Retina (tissue), 1 donor: ENCODE results near the gene TMEM116.
"Not testable (repeated sequence)": the region's sequence is repeated elsewhere in the genome, so short reads cannot be mapped to it uniquely, and the experiment has no call there.

ENCODE experiments used
- DNase-seq: peaks from one replicate; pipeline ENCODE4 v3.0.0-alpha.2; 2016

TMEM116 gene

DNA sequence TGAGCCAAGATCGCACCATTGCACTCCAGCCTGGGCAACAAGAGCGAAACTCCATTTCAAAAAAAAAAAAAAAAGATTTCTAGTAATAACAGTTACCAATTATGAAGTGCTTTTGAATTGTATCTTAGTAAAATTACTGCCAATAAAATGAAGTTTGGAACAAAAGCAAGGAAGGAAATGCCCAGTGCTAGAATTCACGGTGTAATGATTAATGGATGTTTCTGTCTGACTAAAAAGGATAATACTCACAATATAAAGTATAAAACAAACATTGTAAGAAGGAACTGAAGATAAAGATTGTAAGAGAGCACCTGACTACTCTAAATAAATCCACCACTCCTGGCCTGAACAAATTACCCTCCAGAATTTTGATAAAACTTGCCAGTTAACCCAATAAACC lies 4.0 kb downstream of the TMEM116 start:
- DNase-seq: no peak

DNA sequence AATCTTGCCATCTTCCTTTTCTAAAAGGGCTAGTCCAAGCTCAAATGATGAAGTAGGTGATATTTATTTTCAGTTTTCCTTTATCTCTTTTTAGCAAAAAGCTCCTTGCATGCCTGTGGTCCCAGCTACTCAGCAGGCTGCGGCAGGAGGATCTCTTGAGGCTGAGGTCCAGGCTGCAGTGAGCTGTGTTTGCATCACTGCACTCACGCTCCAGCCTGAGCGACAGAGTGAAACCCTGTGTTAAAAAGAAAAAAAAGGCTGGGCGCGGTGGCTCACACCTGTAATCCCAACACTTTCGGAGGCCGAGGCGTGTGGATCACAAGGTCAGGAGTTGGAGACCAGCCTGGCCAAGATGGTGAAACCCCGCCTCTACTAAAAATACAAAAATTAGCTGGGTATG lies 5.0 kb downstream of the TMEM116 start:
- DNase-seq: peak; percentile 7

DNA sequence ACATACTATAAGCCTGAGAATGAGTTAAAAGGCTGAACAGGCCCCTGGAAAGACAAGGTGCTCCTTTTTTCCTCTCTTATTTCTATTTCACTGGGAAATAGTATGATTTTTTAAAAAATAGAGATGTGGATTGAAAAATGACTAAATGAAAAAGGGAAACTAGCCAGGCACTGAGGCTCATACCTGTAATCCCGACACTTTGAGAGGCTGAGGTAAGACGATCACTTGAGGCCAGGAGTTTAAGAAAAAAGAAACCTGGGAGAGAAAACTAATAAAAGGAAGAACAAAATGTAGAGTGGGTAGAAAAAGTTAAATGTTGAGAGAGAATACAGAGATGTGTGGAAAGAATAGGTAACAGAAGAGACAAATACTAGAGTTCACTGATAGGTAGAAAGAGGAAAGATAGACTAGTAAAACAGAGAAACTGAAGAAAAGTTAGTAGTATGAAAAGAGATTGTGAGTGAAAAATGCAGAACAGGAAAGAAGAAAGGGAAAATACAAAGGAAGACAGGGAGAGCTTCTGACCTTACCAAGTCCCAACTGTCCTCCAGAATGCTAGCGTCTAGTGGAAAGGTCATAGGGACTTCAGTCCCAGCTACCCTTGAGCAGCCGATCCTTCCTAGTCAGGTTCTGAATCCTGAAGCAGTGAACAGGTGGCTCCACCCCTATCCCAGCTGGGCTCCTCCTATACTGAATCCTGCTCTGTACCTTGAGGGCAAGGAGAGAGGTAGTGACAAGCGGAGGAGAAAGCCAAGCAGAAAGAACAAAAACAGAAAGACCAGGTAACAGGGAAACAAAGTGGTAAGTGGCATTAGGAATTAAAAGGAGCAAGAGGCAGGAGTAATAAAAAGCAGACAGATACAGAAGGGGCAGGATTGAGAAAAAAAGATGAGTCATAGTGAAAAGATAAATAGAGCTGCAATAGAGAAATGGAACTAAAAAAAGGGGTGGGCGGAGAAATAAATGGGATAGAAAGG lies 7.3 kb downstream of the TMEM116 start:
- DNase-seq: no peak

DNA sequence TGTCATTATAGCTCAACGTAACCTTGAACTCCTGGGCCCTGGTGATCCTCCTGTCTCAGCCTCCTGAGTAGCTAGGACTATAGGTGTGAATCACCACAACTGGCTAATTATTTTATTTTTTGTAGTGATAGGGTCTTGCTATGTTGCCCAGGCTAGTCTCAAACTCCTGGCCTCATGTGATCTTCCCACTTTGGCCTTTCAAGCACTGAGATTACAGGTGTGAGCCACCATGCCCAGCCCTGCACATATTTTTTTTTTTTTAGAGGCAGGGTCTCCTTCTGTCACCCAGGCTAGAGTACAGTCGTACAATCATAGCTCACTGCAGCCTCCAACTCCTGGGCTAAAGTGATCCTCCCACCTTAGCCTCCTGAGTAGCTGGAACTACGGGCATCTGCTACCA lies 8.9 kb downstream of the TMEM116 start:
- no peak for DNase-seq

DNA sequence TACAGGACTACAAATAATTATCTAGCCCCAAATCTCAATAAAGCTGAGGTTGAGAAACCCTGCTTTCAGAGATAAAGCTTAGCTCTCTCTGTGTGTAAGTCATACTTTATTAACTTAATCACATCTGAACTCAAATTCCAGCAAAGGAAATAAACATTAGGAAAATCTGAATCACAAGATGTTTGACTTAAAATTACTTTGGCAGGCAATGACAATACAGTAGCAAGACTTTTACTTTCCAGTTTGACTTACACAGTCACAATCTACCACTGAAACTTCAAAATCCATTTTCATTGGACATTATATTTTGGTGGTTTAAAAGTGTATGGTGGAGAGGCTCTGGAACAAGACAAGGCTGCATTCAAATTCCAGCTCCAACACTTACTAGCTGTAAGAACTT lies 11.4 kb downstream of the TMEM116 start:
- no peak for DNase-seq

DNA sequence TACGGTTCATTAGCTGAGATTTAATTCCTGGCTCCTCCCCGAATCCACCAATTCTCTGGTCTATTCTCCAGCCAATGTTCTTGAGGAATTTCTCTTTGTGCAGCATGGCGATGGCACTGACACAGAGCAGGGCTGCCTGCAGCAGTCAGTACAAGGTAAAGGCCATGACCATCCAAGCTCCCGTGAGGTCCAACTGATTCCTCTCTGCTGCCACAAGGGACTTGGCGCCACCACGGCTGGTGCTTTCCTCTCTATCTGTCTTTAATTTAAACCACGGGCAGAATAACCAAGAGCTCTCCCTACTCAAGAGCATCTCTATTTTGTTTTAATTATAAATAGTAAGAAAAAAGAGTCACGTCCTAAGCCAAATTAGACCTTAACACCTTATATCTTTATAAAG lies 12.1 kb downstream of the TMEM116 start:
- no peak for DNase-seq

DNA sequence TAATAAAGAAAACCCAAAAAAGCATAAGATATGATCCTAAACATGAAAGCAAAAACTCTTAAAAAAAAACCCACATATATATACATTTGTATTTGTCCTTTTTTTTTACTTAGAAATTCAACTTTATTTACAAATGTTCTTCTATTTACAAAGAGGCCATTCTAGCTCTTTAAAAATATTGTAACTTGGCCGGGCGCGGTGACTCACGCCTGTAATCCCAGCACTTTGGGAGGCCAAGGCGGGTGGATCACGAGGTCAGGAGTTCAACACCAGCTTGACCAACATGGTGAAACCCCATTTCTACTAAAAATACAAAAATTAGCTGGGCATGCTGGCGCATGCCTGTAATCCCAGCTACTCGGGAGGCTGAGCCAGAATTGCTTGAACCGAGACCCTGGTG lies 13.8 kb downstream of the TMEM116 start:
- DNase-seq: not testable (repeated sequence)

DNA sequence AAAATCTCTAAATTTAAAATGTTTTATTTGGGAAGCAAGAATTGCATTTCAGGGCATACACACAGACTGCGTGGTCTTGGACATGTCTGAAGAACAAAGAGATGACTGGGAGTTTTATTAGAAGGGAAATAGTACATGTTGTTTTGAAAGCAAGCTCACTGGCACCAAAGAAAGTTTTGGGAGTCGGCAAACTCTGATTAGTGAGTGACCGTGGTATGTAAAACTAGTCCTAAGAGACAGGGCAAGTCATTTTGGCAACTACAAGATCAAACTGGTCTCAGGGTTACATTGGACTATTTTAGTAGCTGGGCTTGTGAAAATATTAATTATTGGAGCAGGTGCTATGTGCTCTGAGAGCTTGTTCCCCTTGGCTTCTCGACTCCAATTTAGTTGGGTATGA lies 14.9 kb downstream of the TMEM116 start:
- no peak for DNase-seq

DNA sequence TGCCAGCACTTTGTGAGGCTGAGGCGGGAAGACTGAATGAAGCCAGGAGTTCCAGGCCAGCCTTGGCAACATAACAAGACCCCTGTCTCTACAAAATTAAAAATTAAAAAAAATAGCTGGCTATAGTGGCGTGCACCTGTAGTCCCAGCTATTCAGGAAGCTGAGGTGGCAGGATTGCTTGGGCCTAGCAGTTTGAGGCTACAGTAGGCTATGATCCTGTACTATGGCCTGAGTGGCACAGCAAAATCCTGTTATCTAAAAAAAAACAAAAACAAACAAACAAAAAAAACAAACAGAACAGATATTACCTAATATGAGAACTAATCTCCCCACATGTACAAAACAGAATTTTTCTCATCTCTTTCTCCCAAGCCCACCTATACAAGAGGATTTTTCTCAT lies 15.7 kb downstream of the TMEM116 start:
- DNase-seq: no peak

DNA sequence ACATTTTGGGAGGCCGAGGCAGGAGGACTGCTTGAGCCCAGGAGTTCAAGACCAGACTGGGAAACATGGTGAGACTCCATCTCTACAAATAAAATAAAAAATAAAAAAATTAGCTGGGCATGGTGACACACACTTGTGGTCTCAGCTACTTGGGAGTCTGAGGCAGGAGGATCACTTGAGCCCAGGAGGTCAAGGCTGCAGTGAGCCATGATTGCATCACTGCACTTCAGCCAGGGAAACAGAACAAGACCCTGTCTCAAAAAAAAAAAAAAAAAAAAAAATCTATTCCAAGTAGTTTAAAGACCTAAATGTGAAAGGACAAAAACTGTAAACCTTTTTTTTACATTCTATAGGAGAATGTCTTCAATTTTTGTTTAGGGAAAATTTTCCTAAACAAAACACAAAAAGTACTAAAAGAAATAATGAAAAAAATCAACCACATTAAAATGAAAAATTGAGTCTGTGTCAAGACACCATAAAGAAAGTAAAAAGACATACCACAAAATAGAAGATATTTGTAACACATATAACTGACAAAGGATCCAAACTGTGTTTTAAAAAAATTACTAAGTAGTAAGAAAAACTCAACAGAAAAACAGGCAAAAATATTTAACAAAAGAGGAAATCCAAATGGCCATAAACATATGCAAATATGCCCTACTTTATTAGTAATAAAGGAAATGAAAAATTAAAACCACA lies 17.0 kb downstream of the TMEM116 start:
- DNase-seq: no peak

DNA sequence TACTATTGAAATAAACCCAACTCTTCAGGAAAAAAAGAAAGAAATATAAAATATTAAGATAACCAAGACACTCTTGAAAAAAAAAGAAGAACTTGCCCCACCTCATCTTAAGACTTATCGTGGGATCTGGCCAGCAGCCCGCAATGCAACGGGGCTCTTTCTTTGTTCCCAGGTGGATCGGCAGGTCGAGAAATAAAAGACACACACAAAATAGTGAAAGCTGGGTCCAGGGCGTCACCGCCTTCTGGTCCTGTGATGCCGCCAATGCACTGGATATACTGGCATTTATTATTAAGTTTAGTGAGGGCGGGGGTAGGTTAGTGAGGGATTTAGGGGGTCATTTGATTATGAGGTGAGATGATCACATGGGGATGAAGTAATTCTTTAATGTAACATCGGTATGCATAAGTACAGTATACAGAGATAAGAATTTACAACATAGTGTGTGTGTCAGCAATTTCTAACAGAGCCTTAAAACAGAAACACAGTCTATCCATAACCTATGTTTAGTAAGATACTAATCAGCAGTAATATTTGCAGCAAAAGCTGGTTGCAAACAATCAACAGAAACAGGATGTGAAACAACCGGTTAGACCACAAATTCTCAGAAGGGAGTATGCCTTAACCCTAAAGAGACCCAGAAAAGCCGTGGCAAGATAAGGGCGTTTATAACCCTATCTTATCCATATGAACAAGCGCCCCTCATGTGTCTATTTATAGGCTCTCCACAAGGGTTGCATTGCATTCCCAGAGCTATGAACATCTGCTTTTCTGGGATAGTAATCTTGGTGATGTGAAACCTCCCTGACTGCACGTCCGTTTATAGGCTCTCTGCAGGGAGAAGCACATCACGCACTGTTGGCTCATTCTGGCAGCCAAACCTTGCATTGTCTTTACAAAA lies 18.5 kb downstream of the TMEM116 start:
- not testable (repeated sequence) for DNase-seq

DNA sequence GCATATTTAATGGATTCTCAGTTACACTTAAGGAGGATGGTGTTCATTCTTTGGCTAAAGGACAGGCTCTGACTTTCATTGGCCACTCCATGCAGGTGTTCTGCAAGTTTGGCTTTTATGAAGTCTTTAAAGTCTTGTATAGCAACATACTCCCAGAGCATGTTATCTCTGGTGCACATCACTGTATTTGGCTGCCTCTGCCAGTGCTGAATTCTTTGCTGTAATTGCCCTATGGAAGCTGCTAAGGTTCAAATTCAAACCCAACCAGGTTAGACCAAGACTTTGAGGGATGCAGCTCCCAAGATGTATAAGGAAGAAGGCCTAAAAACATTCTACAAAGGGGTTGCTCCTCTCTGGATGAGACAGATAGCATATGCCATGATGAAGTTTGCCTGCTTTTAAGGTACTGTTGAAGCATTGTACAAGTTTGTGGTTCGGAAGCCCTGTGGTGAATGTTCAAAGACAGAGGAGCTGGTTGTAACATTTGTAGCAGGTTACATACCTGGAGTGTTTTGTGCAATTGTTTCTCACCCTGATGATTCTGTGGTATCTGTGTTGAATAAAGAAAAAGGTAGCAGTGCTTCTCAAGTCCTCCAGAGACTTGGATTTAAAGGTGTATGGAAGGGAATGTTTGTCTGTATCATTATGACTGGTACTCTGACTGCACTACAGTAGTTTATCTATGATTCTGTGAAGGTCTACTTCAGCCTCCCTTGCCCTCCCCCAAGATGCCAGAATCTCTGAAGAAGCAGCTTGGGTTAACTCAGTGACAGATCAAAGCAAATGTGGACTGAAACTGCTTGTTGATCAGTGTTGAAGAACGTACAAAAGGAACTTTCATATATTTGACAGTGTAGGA lies 19.4 kb downstream of the TMEM116 start:
- DNase-seq: no peak

DNA sequence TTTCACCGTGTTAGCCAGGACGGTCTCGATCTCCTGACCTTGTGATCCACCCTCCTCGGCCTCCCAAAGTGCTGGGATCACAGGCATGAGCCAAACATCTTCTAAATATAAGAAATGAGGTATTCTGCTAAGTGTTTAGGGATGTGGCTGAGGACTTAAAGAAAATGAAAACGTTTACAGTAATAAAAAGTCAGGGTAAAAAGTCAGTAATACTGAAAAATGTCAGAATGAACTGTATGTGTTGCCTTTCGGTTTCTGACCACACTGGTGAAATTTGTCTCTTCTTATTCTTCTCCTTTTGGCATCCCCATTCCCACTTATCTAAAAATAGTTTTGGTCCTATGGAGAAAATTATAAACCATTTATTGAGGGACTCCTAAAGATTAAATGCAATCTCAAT lies 20.5 kb downstream of the TMEM116 start:
- no peak for DNase-seq

DNA sequence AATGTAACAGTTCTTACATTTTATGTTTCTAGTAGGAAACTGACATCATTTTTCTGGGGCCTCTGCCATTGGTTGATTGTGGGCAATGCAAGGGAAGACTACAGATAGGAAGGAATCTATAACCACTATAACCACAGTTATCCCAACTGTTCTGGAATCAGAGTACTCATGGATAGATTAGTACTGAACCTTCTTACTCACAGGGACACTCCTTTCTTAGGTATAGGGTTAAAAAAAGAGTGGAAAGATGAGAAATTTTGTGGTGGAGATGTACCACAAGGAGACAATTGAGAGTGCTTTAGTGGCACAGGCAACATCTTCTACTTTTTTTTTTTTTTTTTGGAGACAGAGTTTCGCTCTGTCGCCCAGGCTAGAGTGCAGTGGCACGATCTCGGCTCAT lies 21.0 kb downstream of the TMEM116 start:
- no peak for DNase-seq

DNA sequence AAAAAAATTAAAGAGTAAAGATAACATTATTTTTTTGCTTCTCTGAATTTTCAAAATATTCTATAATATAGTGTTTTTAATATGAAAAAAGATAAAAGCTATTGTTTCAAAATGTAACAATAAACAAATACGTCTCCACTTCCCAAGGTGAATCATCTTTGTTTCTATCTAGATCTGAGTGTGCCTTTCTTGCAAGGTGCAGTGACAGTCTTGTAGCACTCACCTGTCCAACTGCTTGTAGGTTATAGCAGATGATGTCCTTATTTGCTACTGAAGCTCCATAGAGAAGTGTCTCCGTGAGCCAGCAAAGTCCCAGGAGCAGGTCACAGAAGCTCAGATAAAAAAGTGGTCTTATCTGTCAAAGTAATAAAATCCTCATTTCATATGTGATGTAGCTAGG lies 21.4 kb downstream of the TMEM116 start:
- DNase-seq: no peak

DNA sequence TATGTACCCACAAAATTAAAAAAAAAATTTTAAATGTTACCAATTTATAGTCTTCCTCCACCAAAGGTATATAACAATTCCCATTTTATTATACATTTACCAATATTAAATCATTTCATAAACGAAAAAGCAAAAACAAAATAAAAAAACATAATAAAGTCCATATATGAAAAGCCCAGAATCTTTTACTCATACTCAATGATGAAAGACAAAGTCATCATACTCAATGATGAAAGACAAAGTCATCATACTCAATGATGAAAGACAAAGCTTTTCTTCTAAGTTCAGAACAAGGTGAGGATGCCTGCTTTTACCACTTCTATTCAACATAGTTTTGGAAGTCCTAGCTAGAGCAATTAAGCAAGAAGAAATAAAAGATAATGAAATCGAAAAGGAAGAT lies 28.1 kb downstream of the TMEM116 start:
- DNase-seq: no peak

DNA sequence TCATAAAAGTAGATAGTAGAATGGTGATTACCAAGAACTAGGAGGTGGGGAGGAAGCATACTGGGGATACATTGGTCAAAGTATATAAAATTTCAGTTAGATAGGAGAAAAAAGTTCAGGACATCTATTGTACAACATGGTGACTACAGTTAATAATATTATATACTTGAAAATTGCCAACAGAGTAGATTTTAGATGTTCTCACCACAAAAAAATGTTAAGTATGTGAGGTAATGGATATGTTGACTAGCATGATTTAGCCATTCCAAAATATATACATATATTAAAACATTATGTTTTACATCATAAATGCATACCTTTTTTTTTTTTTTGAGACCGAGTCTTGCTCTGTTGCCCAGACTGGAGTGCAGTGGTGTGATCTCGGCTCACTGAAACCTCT lies 31.0 kb downstream of the TMEM116 start:
- no peak for DNase-seq

DNA sequence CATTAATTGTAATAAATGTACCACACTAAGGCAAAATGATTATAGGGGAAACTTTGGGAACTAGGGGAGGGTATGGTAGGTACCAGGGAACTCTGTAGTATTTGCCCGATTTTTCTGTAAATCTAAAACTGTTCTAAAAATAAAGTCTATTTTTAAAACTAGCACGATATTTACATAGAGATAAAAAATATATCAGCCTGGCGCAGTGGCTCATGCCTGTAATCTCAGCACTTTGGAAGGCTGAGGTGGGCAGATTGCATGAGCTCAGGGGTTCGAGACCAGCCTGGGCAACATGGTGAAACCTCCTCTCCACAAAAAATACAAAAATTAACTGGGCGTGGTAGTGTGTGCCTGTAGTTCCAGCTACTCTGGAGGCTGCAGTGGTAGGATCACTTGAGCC lies 32.4 kb downstream of the TMEM116 start:
- DNase-seq: no peak

DNA sequence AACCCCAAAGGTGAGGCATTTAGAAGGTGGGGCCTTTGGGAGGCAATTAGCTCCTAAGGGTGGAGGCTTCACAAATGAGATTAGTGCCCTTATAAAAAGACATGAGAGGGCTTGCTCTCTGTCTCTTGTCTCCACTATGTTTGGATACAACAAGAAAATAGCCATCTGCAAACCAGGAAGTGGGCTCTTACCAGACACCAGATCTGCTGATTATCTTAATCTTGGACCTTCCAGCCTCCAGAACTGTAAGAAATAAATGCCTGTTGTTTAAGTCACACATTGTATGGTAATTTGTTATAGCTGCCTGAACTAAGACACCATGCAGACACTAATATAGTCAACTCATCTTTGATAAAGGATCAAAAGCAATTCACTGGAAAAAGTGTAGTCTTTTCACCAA lies 34.4 kb downstream of the TMEM116 start:
- no peak for DNase-seq

DNA sequence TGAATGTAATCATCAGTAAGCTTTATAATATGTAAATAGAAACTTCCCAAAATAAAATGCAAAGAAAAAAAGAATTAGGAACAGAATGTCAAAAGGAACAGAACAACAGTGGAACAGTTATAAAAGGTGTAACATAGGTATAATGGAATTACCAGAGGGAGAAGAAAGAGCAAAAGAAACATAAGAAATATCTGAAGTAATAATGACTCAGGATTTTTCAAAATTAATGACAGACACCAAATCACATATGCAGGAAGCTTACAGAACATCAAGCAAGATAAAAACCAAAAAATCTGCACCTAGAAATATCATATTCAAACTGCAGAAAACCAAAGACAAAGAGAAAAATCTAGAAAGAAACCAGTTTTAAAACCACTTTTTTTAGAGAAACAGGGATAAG lies 36.1 kb downstream of the TMEM116 start:
- no peak for DNase-seq

DNA sequence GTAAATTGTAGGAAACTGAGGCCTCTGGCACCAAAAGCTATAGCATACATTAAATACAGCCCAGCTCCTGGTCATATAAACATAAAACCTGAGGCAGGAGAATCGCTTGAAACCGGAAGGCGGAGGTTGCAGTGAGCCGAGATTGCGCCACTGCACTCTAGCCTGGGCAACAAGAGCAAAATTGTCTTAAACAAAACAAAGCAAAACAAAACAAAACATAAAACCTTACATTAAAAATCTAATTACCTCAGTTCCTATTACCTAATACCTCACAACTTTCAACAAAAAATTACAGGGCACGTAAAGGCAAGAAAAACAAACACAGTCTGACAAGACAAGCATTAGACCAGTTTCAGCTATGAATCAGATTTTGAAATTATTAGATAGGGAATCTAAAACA lies 36.7 kb downstream of the TMEM116 start:
- no peak for DNase-seq
